GM12874 (cell line): ENCODE measurements around the gene ISOC2.

Experiments
- CTCF ChIP-seq: IDR thresholded peaks from 2 replicates; pipeline ENCODE4 v1.5.1; 2011; ENCODE audit warnings: low read depth, mild to moderate bottlenecking, control low read depth, low read length, moderate library complexity; ENCODE audit not compliant: insufficient read depth

The ISOC2 gene

DNA sequence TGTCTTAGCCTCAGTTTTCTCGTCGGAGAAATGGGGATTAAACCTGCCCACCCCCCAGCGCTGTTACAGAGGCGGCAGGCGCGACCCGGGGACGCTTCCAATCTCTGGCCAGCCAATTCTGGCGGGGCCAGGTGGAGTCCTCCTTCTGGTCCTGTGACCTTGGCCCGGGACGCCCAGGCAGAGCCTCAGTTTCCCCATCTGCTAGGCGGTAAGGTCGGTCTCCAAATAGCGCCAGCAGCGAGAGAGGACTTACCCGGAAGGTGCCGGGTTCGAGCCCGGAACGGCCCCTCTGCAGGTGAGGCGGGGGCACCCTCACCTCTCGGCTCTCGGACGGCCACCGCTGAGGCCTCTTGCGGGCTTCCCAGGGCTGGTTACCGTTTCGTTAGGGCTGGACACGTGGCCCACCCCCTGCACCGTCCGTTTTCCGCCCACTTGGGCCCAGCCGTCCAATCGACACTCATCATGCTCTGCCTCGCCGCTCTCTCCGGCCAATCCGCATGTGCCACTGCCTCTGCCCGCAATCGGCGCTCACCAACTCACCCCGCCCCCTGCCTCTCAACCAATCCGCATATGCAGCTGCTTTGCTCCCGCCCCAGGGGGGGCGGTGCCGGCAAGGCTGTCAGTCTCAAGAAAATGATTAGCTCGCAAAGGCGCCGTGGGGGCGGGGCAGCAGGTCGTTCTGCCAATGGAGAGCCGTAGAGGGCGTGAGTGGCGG, at the start of gene ISOC2:
TSS of gene ISOC2 (minus strand) at position 384 of the 715 bp plus-strand sequence. CDS start 5,156 bp downstream, outside the sequence.
- TF ChIP-seq CTCF = no peak

GRCh38 chr19:55508120-55508519, 46.7 kb upstream of the ISOC2 start:
- TF ChIP-seq CTCF = no peak

- no peak for TF ChIP-seq CTCF
These were observed 43.5 kb upstream of the ISOC2 start for GRCh38 chr19:55504981-55505380.

- no peak for TF ChIP-seq CTCF
These were observed 42.8 kb upstream of the ISOC2 start for GRCh38 chr19:55504252-55504603.

DNA sequence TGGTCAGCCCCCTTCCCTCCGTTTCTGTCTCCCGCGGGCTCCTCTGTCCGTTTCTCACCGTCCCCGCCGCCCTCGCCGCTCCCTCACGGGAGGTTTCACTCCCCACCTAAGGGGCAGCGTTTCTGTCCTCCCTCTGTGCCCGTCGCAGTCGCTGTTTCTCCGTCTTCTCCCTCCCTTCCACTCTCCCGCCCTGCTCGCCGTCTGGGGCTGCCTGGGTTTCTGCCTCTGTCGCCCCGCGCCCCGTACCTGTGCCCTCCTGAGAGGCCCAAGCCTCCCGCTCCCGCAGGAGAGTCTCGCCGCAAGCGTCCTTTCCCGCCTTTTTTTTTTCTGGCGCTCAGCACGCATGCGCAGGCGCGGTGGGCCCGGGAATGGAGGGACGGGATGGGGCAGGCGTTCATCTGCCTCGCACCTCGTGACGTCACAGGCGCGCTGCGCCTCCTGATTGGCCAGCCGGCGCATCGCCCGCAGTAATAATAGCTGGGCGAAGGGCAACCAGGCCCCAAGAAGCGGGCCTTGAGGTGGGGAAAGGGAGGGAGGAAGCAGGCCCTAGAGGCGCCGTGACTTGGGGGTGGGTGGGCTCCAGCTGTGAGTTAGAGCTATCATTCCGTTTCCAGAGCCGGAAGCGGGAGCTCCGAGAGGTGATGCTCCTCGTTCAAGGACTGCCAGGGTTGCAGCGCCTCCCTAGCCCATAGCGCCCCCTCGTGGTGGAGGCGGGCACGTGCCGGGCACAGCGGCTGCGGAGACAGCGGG, 42.2 kb upstream of the ISOC2 start:
- peak; percentile 98 for TF ChIP-seq CTCF

- TF ChIP-seq CTCF = no peak
These were observed 41.7 kb upstream of the ISOC2 start for GRCh38 chr19:55503157-55503501.

DNA sequence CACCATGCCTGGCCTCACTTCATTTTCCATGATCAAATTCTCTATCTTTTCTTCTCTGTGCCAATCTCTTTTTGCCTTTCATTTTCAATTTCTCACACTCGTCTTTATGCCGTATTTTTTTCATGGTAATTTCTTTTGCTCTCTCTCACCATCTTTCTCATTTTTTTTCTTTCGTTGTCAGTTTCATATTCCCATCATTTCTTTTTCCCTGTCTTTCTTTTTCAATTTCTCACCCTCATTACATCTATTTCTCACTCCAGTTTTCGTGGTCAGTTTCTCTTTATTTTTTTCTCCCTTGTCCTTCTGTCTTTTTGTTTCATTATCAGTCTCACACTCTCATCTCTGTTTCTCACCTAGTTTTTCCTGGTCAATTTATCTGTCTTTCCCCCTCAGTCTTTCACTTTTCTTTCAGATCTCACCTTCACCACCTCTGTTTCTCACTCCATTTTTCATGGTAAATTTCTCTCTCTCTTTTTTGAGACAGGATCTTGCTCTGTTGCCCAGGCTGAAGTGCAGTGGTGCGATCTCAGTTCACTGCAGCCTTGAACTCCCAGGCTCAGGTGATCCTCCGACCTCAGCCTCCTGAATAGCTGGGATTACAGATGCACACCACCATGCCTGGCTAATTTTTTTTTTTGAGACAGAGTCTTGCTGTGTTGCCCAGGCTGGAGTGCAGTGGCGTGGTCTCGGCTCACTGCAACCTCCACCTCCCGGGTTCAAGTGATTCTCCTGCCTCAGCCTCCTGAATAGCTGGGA, 40.9 kb upstream of the ISOC2 start:
- no peak for TF ChIP-seq CTCF
